GM13976 (cell line): ENCODE data around the gene ANKMY1.

ENCODE experiments used
- DNase-seq: peaks from one replicate; pipeline ENCODE4 v3.0.0; 2012; ENCODE audit warnings: low spot score
- in situ Hi-C: fragments of 300-500 bp; cut with MboI; formaldehyde crosslinking; loops from one replicate; pipeline ENCODE4 v1.12.0; 2022; ENCODE audit warnings: low sequenced_read_pairs, mixed read lengths, inconsistent platforms; ENCODE audit not compliant: unreplicated experiment
- TF ChIP-seq, protein P1 (sequence below): IDR thresholded peaks from 2 replicates; pipeline ENCODE4 v1.5.1; 2012; ENCODE audit warnings: borderline replicate concordance, mild to moderate bottlenecking; ENCODE audit not compliant: insufficient read depth; ENCODE audit errors: extremely low read depth, missing control alignments, control extremely low read depth

ANKMY1 gene

DNA sequence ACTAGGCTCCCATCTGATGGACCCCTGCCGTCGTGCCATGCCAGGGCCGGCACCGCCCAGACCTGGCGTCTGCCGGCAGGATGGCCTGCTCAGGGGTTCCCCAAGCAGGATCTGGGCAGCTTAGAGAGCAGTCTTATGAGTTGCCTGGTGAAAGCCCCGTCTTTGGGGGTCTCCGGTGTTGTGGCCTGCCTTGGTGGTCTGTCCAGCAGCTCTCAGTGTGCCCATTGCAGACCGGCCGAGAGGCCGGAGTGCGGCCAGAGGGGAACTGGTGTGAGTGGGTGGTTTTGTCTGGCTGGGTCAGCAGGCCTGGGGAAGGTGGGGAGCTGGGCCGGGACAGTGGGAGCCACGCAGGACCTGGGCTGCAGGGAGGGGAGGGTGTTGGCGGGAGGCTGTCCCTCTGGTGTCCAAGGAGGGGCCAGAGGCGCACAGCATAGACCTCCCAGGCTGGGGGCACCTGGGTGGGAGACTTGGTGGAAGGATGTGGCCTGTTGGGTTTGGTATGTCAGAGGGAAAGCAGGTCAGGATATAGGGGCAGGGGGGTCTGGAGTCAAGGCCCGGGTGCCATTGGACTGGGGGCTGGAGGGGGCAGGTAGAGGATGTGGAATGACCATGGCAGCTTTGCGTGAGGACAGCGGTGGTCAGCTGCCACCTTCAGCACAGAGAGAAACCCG, 105.9 kb downstream of the ANKMY1 start:
- DNase-seq: no peak
- in situ Hi-C loops: no loop called here
- TF ChIP-seq, protein P1, sequence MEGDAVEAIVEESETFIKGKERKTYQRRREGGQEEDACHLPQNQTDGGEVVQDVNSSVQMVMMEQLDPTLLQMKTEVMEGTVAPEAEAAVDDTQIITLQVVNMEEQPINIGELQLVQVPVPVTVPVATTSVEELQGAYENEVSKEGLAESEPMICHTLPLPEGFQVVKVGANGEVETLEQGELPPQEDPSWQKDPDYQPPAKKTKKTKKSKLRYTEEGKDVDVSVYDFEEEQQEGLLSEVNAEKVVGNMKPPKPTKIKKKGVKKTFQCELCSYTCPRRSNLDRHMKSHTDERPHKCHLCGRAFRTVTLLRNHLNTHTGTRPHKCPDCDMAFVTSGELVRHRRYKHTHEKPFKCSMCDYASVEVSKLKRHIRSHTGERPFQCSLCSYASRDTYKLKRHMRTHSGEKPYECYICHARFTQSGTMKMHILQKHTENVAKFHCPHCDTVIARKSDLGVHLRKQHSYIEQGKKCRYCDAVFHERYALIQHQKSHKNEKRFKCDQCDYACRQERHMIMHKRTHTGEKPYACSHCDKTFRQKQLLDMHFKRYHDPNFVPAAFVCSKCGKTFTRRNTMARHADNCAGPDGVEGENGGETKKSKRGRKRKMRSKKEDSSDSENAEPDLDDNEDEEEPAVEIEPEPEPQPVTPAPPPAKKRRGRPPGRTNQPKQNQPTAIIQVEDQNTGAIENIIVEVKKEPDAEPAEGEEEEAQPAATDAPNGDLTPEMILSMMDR: no peak

- TF ChIP-seq, protein P1: no peak
- in situ Hi-C loops: no loop called here
- DNase-seq: no peak
These were observed 106.6 kb downstream of the ANKMY1 start for GRCh38 chr2:240451108-240451611.

DNA sequence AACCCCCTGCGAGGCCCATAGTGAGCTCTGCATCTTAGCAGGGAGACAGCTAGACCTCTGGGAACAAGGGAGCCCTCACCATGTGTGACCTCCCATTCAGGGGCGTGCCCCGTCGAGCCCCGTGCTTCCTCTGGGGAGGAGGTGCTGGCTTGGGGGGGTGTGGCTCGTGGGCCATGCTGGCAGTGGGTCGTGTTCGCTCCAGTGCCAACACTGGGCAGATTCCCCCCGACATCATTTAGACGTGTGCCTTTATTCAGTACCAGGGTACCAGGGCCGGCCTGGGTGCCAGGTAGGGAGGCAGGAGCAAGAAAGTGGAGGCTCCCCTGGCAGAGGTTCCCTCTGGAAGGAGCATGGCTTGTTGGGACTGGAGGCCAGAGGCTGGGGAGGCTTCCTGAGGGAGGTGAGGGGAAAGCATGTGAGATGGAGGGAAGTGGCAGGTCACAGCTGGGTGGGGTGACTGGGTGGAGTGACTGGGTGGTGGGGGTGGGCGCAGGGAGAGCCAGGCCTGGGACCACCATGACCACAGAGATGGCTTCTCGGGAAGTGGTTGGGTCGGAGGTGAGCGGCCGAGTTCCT, 107.2 kb downstream of the ANKMY1 start:
- DNase-seq: no peak
- in situ Hi-C loops: no loop called here
- TF ChIP-seq, protein P1: no peak

- in situ Hi-C loops: loop anchor here (25.0 kb wide), 2 partner anchors 213 to 288 kb away; no protein-coding TSS in a partner anchor
- no peak for DNase-seq
- TF ChIP-seq, protein P1: no peak
These were observed 107.8 kb downstream of the ANKMY1 start for GRCh38 chr2:240449764-240450531.

DNA sequence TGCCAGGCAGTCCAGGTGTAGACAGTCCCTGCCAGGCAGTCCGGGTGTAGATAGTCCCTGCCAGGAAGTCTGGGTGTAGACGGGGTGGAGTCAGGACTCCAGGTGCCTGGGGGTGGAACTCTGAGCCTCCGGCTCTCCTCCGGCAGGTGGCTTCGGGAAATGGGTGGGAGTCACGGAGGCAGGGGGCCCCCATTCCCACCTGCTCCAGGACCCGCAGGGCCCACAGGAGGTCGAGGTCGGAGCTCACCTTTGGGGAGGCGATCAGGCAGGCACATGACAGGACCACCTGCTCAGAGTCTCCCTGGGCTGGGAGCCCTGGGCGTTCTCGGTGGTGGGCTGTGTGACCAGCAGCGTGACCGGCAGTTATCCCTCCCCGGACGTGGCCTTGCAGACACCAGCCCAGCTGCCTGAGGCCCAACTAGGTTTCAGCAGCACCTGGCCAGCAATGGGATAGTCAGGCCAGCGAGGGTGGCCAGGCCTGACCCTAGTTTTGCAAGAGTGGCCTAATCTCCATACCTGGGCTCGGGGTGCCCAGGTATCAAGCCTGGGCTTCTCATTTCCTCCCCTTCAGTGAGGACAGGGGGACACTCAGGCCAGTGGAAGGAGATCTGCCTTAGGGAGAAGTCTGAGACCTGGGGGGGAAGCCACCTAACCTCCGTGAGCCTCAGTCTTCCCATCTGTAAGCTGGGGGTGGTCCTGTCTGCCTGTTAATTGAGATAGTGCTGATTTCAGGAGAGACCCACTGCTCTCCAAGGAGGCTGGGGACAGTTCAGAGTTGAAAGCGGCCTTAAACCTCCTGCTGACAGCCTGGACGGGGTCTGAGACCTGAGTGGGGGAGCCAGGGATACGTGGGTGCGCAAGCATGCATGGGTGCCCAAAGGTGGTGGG, 109.2 kb downstream of the ANKMY1 start:
- in situ Hi-C loops: loop anchor here (25.0 kb wide), 2 partner anchors 211 to 286 kb away; no protein-coding TSS in a partner anchor
- no peak for DNase-seq
- TF ChIP-seq, protein P1: no peak

GRCh38 chr2:240447934-240448333, 109.9 kb downstream of the ANKMY1 start:
- DNase-seq: no peak
- in situ Hi-C loops: loop anchor here (25.0 kb wide), 2 partner anchors 211 to 286 kb away; no protein-coding TSS in a partner anchor
- TF ChIP-seq, protein P1: no peak
